Suppressor macrophage treated with lipopolysaccharide for 4 hours (primary cell): ENCODE data around the gene EDEM3.
A peak's percentile ranks its signal among the peaks of the same experiment; 100 is the strongest.

Experiments used
- DNase-seq: peaks from one replicate; pipeline ENCODE4 v3.0.0-alpha.2; 2020

EDEM3 gene

DNA sequence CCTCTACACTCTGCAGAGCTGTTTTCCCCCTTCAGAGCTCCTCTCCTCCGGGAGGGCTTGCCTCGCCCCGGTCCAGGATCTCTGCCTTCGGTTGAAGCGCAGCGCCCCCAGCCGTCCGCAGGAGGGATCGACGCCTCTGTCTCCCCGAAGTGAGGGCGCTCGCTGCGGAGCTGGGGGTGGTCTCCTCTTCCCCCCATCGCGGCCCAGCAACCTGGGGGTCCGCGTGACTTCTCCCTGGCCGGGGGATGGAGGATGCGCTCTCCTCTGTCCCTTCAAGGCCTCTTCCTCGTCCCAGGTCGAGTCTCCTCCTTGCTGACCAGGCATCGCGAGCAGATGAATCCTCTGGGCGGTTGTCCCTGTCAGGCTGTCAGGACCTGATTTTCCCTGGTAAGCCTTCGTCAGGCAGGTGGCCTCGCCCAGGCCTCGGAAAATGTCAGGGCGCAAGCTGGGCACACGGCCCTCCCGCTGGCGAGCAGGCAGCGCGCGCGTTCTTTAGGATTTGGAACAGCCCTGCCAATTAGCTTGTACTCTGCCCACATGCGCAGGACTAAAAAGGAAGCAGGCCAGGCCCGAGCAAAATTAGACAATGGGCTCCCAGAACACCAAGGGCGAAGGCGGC is 90.5 kb downstream of the EDEM3 start:
- peak; percentile 80 for DNase-seq

DNA sequence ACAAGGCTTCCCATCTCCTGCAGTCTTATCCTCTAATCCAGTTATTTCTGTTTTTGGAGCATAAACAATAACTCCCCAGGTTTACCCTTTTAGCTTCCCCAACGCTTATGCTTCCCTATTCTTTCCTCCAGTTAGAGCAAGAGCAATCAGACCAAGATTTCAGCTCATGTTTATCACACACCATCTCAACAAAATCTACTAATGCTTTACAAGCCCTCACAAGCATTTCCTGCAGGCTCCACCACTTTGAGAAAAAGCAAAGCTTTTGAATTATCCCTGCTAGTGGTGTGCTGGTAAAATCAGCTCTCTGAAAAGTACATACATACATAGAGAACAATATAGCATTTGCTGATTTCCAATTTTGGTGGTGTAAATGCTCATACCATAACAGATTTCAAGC is 92.9 kb downstream of the EDEM3 start:
- no peak for DNase-seq

DNA sequence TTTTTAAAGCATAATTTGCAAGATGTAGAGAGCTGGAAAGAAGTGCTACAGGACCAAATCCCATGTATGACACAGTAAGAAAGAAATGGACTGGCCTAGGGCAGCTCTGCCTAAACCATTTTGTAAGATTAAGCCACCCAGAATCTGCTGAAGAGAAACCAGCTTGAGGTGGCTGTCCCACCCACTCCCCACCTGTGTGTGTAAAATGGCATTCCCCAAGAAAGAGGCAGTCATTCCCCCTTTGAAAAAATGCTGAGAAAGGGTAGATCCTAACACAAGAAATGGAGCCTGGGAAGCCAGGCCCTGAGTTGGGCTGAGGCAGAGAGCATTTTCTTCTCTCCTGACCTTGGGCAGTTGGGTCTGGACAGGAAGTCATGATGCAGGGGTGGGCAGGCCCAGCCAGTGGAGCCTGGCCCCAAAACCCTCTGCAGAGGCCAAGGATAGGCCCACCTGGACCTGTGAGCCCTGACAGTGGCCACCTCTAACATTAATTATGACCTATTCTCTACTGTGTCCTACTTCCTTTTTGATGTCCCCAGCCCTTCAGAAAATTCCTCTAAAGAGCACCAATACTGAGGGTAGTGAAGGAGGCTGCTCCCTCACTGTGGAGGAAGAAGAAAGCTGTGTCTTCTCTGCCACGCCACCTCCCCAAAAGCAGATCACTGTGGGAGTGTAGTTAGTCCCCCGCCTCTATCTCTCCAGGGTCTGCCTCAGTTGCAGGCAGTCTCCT is 94.0 kb downstream of the EDEM3 start:
- no peak for DNase-seq

DNA sequence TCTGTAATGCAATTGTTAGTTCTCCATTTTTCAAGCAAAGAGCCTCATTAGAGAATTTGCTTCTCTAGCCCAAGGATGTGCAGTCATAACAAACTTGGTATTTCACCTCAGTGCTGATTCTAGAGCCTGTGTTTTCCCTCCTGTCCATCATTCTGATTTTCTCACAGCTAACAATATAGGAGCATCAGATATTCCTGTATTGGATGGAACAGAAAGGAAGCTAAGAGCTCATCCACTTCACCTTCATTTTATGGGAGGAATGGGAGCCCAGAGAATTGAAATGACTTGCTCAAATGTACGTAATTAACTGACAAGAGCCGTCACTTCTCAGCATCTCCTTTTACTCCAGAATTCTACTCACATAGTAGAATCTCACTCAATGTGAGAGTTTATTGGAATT is 96.6 kb downstream of the EDEM3 start:
- no peak for DNase-seq

DNA sequence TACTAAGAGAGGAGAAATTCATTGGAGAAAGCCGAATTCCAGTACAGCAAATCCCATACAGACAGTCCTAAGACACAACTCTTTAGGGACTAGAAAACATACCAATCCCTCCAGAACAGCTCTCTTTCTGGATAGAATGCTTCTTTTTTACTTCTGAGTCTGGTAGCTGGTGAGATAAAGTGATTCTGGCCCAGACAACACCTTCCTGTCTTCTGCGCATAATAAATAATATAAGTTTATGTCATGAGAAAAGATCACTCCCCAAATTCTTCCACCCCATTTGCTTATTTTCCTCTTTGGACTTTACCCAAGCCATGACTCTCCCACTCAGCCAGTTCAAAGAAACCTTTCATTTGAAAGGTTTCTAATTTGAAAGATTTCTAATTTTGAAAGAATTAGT is 98.4 kb downstream of the EDEM3 start:
- no peak for DNase-seq

DNA sequence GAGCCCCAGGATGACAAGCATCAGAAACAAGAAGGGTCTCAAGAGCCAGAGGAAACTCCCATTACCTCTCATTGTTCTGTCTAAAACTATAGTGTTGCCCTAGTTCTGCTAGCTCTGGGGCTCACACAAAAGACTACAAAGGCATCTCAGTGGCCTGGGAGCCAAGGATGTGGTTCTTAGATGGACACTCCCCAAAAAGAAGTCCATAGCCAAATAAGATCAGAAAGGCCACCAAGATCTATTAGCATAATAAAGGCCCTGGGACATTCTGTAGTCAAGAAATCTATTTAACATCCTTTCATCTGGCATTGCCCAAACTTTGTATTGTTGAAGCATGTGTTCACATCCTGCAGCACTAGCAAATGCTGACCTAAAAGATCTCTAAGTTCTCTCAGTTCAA is 99.5 kb downstream of the EDEM3 start:
- DNase-seq: no peak

DNA sequence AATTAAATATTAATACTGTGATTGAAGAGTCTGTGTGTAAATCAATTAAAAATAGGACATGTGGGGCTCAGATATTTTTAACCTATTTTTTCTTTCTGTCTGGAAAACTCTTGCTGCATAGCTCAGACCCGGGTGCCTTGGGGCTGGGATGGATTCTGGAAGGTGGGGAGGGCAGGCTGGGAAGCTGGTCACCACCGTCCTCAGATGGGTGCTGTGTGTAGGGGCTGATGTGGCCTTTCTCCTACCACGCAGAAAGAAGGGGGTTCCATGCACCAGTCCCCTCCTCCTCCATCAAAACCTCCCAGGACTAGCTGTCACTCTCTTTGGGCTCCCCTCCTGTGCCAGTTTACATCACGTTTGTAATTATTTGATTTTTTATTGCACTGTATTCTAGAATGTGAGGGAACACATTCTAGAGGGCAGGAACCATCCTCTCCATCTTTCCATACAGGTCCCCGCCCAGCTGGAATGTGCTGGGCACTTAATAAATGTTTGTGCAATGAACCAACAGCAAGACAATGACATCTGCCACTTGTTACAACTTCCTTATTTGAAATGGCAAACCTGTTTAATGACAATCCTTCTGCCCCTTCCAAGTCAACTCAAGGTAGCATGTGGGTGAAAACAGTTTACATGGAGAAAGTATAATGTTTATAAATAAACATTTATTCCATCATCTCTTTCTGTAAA is 104.3 kb downstream of the EDEM3 start:
- no peak for DNase-seq

DNA sequence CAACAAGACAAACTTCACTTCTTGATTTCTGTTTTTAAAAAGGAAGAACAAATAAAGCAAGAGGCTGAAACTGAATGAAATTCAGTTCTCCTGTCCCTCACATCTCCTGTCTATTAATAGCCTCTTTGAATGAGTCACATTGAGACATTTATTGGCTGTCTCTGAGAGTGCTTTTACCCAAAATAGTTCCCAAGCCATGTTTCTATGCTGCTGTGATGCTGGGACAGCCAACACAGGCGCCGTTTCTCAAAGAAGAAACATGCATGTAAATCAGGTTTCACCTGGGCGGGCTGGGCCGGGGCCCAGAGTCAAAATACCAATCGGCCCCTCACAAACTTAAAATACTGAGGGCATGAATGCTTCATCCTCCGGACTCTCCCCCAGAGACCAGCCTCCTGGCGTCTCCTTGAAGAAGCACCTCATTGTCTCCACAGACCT is 105.2 kb downstream of the EDEM3 start:
- peak; percentile 56 for DNase-seq

DNA sequence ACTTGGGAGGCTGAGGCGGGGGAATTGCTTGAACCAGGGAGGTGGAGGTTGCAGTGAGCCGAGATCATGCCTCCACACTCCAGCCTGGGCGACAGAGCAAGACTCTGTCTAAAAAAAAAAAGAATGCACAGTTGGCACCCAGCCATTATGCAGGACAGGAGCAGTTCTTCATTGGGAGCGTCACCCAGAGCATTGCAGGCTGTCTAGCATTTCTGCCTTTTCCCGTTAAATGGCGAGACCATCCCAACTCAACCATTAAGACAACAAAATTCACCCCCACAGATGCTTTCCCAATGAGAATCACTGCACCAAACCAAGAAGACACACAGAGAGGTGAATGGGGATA is 105.8 kb downstream of the EDEM3 start:
- DNase-seq: no peak

DNA sequence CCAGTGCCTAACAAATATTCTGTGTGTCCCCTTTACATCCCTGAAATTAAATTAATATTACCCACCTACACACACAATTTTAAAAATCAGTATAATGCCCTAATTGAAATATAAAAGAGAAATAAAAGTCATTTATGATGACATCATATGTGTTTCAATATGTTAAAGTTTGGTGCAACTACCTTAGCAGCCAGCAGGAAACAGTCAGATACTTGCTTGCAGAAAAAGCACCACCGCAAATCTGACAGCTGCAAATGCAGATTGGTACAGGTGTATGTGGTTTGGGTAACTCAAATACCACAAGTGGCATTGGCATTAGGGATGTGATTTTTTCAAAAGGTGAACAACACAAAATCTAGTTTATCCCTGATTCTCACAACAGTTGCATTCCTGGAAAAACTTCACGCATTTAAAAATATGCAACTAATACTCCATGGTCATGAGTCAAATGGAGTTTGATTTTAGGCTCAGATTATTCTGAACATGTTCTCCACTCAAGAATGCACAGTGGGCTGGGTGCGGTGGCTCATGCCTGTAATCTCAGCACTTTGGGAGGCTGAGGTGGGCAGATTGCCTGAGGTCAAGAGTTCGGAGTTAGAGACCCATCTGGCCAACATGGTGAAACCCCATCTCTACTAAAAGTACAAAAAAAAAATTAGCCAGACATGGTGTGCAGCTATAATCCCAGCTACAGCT is 106.3 kb downstream of the EDEM3 start:
- DNase-seq: no peak

DNA sequence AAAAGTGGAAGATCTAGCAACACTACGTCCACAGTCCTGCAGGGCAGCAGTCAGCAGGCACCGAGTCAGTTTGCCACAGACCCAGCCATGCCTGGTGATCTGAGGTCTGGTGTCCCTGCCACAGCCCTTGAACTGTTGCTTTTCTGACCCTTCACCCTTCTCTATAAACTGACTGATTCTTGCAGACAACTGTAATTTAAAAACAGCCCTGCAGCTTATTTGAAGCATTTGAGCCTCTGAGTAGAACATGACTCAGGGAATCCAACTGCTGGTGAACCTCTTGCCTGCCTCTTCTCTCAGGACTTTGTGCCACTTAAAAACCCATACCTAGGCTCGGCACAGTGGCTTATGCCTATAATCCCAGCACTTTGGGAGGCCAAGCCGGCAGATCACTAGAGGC is 107.2 kb downstream of the EDEM3 start:
- DNase-seq: no peak

DNA sequence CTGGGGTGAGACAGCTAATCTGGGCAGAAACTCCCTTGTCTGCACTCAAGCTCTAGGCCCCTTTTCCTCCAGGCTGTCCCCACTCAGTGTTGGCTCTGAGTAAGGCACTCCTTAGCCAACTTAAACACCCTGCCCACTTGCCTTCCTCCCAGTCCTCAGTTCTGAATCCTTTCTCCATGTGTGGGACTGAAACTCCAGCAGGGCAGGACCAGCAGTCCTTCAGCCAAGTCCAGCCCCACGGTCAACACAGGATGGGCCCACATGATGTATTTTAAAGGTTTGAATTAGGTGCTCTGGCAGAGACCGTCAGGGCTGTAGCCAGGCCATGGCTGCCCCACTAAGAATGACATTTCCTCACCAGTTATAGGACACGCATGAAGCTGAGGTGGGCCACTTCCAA is 107.8 kb downstream of the EDEM3 start:
- DNase-seq: no peak

DNA sequence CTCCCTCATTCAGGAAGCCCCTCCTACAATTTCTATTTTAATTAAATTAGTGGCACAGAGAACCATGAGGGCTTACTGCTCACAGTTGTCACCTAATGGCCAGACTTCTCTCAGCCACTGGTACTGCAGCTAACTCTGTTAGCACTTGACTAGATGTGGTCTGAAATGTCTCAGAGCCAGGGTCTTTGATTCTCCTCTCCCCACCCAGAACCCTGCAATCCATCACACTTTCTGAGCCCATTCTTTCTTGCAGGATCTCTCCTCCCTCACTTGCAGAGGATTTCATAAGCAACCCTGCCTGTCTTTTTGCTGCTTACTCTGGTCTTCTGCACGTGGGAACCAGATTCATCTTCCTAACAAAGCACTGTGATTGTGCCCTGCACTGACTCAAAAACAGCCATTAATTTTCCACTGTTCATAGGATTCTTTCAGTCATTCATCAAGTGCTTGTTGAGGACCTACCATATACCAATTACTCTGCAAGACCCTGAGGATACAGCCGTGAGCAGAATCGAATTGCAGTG is 108.4 kb downstream of the EDEM3 start:
- DNase-seq: no peak

DNA sequence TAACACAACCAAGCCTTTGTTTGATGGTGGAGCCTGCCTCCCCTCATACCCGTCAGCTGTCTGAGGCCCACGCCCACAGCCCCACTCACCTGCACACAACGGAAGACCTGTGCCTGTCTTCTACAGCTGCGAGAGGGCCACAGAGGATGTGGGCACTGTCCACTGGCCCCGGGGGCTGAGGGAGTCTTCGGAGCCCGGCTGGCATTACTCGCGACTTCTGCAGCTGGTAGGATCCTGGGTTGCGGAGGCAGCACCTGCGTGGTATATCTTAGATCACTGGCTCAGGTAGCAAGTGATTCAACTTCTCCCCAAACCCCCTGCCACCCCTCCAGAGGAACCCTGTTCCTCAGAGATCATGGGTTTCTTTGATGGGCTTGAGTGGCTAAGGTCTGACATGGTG is 109.9 kb downstream of the EDEM3 start:
- no peak for DNase-seq

DNA sequence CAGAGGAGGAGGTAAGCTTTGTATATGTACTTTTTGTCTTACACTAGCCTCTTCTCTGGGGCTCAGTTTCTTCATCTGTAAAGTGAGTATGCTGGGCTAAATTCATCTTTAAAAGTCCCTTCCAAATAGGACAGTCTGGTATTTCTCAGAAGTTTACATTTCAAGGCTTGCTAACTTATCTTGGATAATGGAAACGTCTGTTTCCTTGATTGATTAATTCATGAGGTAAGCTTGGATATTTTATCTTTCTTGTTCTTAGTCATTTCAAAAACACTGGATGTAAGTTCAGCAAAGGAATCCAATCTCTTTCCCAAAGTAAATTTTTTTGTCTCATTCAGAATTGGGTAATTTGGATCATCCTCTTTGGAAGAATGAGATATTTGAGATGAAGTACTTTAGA is 111.0 kb downstream of the EDEM3 start:
- no peak for DNase-seq

DNA sequence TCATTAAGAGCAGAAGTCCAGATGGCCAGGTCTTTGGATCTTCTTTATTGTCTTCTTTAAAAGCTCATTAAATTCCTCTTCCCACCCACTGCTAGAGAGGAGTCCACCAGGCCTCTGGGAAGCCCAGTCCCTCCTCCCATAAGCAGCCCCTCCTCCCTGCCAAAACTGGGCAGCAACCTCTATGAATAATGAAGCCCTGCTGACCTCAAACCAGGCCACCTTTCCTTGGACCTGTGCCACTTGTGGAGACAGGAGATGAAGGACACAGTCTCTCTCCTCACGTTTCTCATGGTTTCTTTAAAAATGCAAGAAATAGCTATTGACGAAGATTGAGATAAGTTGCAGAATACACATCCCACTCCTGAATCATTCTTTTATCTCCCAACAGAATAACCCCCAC is 112.8 kb downstream of the EDEM3 start:
- no peak for DNase-seq

DNA sequence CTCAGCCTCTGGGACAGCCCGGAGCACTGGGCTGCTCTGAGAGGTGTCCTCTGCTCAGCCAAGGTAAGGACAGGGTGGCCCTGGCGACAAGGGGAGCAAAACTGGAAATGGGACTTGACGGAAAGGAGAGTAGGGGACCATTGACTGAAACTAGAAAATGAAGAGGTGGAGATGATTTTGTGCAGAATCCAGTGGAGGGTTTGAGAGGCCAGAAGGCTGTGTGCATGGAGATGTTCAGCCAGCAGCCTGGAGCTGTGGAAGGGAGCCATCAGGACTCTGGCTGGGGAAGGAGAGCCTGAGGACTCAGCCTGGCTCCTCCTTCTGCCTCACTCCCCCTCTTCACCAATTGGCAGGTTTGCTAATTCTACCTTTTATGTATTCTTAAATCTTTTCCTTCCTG is 114.2 kb downstream of the EDEM3 start:
- DNase-seq: no peak
